MCF 10A (cell line): ENCODE data around the gene CCRL2. TPM values are rescaled to one million over a fixed set of nuclear protein-coding genes. Genes with fewer than 3 reads are reported as not detected.

Experiments
- BruUV-seq: library from RNA; stranded (reverse); fragments of 400-500 nt; replicated peaks from 2 replicates; lab custom pipeline; 2021; lab: Mats Ljungman, UMichigan
- CTCF ChIA-PET: fragments of 300-600 bp; sonication (Branson Sonifier 250); formaldehyde crosslinking; extraction: SDS; loops from one replicate; lab custom pipeline; 2021; ENCODE audit warnings: antibody characterized with exemption, inconsistent platforms; lab: Yijun Ruan, JAX
- POLR2A ChIA-PET: fragments of 300-600, 350-650 bp; sonication (Branson Sonifier 250); formaldehyde crosslinking; extraction: SDS; loops from one replicate; lab custom pipeline; 2020; ENCODE audit warnings: antibody characterized with exemption, inconsistent platforms; lab: Yijun Ruan, JAX
- DNase-seq: peaks from one replicate; pipeline ENCODE4 v3.0.0-alpha.2; 2018; ENCODE audit not compliant: unreplicated experiment
- H3K27ac Mint-ChIP-seq: one replicate; pipeline ENCODE4 v1.8.0; 2022; ENCODE audit warnings: mild to moderate bottlenecking, low read depth, mixed read lengths; ENCODE audit not compliant: unreplicated experiment
- H3K27me3 Mint-ChIP-seq: one replicate; pipeline ENCODE4 v1.8.0; 2022; ENCODE audit warnings: mixed read lengths; ENCODE audit not compliant: insufficient read depth, unreplicated experiment
- H3K36me3 Mint-ChIP-seq: one replicate; pipeline ENCODE4 v1.8.0; 2022; ENCODE audit warnings: mild to moderate bottlenecking, moderate library complexity, mixed read lengths; ENCODE audit not compliant: insufficient read depth, unreplicated experiment
- H3K4me1 Mint-ChIP-seq: one replicate; pipeline ENCODE4 v1.8.0; 2022; ENCODE audit warnings: mixed read lengths; ENCODE audit not compliant: insufficient read depth, unreplicated experiment
- H3K4me3 Mint-ChIP-seq: one replicate; pipeline ENCODE4 v1.8.0; 2022; ENCODE audit warnings: mild to moderate bottlenecking, moderate library complexity, mixed read lengths; ENCODE audit not compliant: unreplicated experiment
- H3K9me3 Mint-ChIP-seq: one replicate; pipeline ENCODE4 v1.8.0; 2022; ENCODE audit warnings: mixed read lengths; ENCODE audit not compliant: unreplicated experiment
- CTCF ChIP-seq: fragments of 200-600 bp; IDR thresholded peaks from one replicate; pipeline ENCODE4 v1.8.0; 2022; ENCODE audit warnings: antibody characterized with exemption, mild to moderate bottlenecking; ENCODE audit not compliant: unreplicated experiment
- intact Hi-C: fragments of 100-400 bp; cut with micrococcal nuclease; formaldehyde crosslinking; loops from 2 replicates; pipeline ENCODE4 v1.14.1; 2022
- total RNA-seq: library from RNA; stranded (reverse); gene quantifications from 2 replicates; pipeline ENCODE4 v1.2.3, GENCODE V29; 2022

CCRL2 gene
- total RNA-seq, 1 experiment from 2014 or later: not detected

GRCh38 chr3:46435081-46435726, 28.1 kb downstream of the CCRL2 start:
- TF ChIP-seq CTCF: no peak
- CTCF ChIA-PET: interaction anchor here (0.6 to 0.9 kb wide), 2 partner anchors 14 to 15 kb away, joined by 3 read pairs; no protein-coding TSS in a partner anchor
- no peaks in the 10 kb centered on the region for H3K27me3 Mint-ChIP-seq
- peaks cover 9% of the 10 kb centered on the region for H3K9me3 Mint-ChIP-seq
- POLR2A ChIA-PET: no interaction called here
- H3K4me1 Mint-ChIP-seq: peaks cover 3% of the 10 kb centered on the region
- intact Hi-C loops: no loop called here
- H3K4me3 Mint-ChIP-seq: no peak overlapping the region
- no TSS peak for BruUV-seq
- H3K27ac Mint-ChIP-seq: no peak overlapping the region
- H3K36me3 Mint-ChIP-seq: no peaks in the 10 kb centered on the region
- no peak for DNase-seq

GRCh38 chr3:46438831-46439230, 31.8 kb downstream of the CCRL2 start:
- H3K27me3 Mint-ChIP-seq: no peaks in the 10 kb centered on the region
- no peak for DNase-seq
- intact Hi-C loops: no loop called here
- no peaks in the 10 kb centered on the region for H3K36me3 Mint-ChIP-seq
- POLR2A ChIA-PET: no interaction called here
- no peaks in the 10 kb centered on the region for H3K4me1 Mint-ChIP-seq
- TF ChIP-seq CTCF: no peak
- H3K4me3 Mint-ChIP-seq: no peak overlapping the region
- no peaks in the 10 kb centered on the region for H3K9me3 Mint-ChIP-seq
- H3K27ac Mint-ChIP-seq: no peak overlapping the region
- CTCF ChIA-PET: interaction anchor here (0.9 to 1.0 kb wide), 2 partner anchors 9 to 10 kb away, joined by 3 read pairs; no protein-coding TSS in a partner anchor
- BruUV-seq: no TSS peak

GRCh38 chr3:46440531-46441294, 33.7 kb downstream of the CCRL2 start:
- intact Hi-C loops: loop anchor here (10.0 kb wide), 1 partner anchor 356 kb away; no protein-coding TSS in a partner anchor
- no peak overlapping the region for H3K4me3 Mint-ChIP-seq
- no peak for DNase-seq

More at GRCh38 chr3:46440531-46441294, 33.7 kb downstream of the CCRL2 start:
- Mint-ChIP-seq H3K4me1 (no peaks in the 10 kb centered on the region), H3K9me3 (no peaks in the 10 kb centered on the region), H3K27ac (no peak overlapping the region), H3K36me3 (no peaks in the 10 kb centered on the region), H3K27me3 (no peaks in the 10 kb centered on the region)
- BruUV-seq: no TSS peak
- ChIA-PET POLR2A (no interaction called here), CTCF (no interaction called here)
- TF ChIP-seq CTCF: no peak
